H9 (cell line): Measurements from ENCODE around the gene RAB17. TPM values are rescaled to one million over a fixed set of nuclear protein-coding genes. Genes with fewer than 3 reads are reported as not detected.

ENCODE experiments used
- DNase-seq: peaks from one replicate; pipeline ENCODE4 v3.0.0-alpha.2; 2017
- H2AFZ ChIP-seq: one replicate; pipeline ENCODE4 v1.6.1; 2013; ENCODE audit warnings: mild to moderate bottlenecking, low read length, control low read depth, moderate library complexity
- H2AK5ac ChIP-seq: 2 replicates; pipeline ENCODE4 v1.6.1; 2013; ENCODE audit warnings: low read length, control low read depth, mixed read lengths; ENCODE audit not compliant: insufficient read length
- H2BK120ac ChIP-seq: one replicate; pipeline ENCODE4 v1.6.1; 2013; ENCODE audit warnings: low read depth, mild to moderate bottlenecking, low read length, control low read depth, inconsistent platforms; ENCODE audit not compliant: poor library complexity, severe bottlenecking
- H2BK12ac ChIP-seq: 2 replicates; pipeline ENCODE4 v1.6.1; 2013; ENCODE audit warnings: low read length, control low read depth, mixed read lengths, low read depth; ENCODE audit not compliant: insufficient read length
- H2BK15ac ChIP-seq: 2 replicates; pipeline ENCODE4 v1.6.1; 2013; ENCODE audit warnings: low read depth, low read length, control low read depth
- H2BK20ac ChIP-seq: one replicate; pipeline ENCODE4 v1.6.1; 2013; ENCODE audit warnings: low read depth, mild to moderate bottlenecking, low read length, control low read depth, inconsistent platforms; ENCODE audit not compliant: poor library complexity, severe bottlenecking
- H2BK5ac ChIP-seq: 2 replicates; pipeline ENCODE4 v1.6.1; 2013; ENCODE audit warnings: low read length, control low read depth, mixed read lengths; ENCODE audit not compliant: insufficient read length
- H3K14ac ChIP-seq: 2 replicates; pipeline ENCODE4 v1.6.1; 2013; ENCODE audit warnings: low read length, control low read depth; ENCODE audit not compliant: insufficient read depth
- H3K18ac ChIP-seq: 2 replicates; pipeline ENCODE4 v1.6.1; 2013; ENCODE audit warnings: low read depth, mild to moderate bottlenecking, mixed read lengths, low read length, control low read depth; ENCODE audit not compliant: insufficient read length
- H3K23ac ChIP-seq: 2 replicates; pipeline ENCODE4 v1.6.1; 2013; ENCODE audit warnings: low read length, control low read depth, mixed read lengths, low read depth; ENCODE audit not compliant: insufficient read length
- H3K23me2 ChIP-seq: 2 replicates; pipeline ENCODE4 v1.6.1; 2013; ENCODE audit warnings: low read depth, mild to moderate bottlenecking, mixed read lengths, low read length, control low read depth; ENCODE audit not compliant: insufficient read length, poor library complexity, severe bottlenecking
- H3K27ac ChIP-seq: 2 replicates; pipeline ENCODE4 v1.5.1; 2013; ENCODE audit warnings: low read length, control low read depth, mixed read lengths, low read depth; ENCODE audit not compliant: insufficient read length
- H3K27me3 ChIP-seq: 2 replicates; pipeline ENCODE4 v1.6.1; 2013; ENCODE audit warnings: low read length, control low read depth, inconsistent platforms; ENCODE audit not compliant: insufficient read depth
- H3K4ac ChIP-seq: 2 replicates; pipeline ENCODE4 v1.6.1; 2013; ENCODE audit warnings: low read depth, mild to moderate bottlenecking, control low read depth, inconsistent platforms, low read length, moderate library complexity
- H3K4me1 ChIP-seq: 2 replicates; pipeline ENCODE4 v1.6.1; 2013; ENCODE audit warnings: low read length, control low read depth, inconsistent platforms; ENCODE audit not compliant: insufficient read depth
- H3K4me2 ChIP-seq: 2 replicates; pipeline ENCODE4 v1.6.1; 2013; ENCODE audit warnings: low read length, control low read depth, mixed read lengths; ENCODE audit not compliant: insufficient read length, insufficient read depth
- H3K56ac ChIP-seq: 2 replicates; pipeline ENCODE4 v1.6.1; 2013; ENCODE audit warnings: low read depth, mild to moderate bottlenecking, mixed read lengths, low read length, control low read depth; ENCODE audit not compliant: insufficient read length
- H3K79me1 ChIP-seq: 2 replicates; pipeline ENCODE4 v1.6.1; 2013; ENCODE audit warnings: low read depth, mild to moderate bottlenecking, moderate library complexity, low read length, control low read depth, inconsistent platforms; ENCODE audit not compliant: insufficient read depth, poor library complexity, severe bottlenecking
- H3K79me2 ChIP-seq: 2 replicates; pipeline ENCODE4 v1.6.1; 2013; ENCODE audit warnings: low read length, control low read depth, inconsistent platforms; ENCODE audit not compliant: insufficient read depth
- H3K9ac ChIP-seq: 2 replicates; pipeline ENCODE4 v1.6.1; 2013; ENCODE audit warnings: low read length, control low read depth, mixed read lengths; ENCODE audit not compliant: insufficient read length; ENCODE audit errors: extremely low read depth
- H3K9me3 ChIP-seq: one replicate; pipeline ENCODE4 v1.6.1; 2013; ENCODE audit warnings: low read depth, low read length, inconsistent platforms; ENCODE audit not compliant: control insufficient read depth
- H3T11ph ChIP-seq: one replicate; pipeline ENCODE4 v1.6.1; 2013; ENCODE audit warnings: mild to moderate bottlenecking, low read length, control low read depth, inconsistent platforms
- H4K20me1 ChIP-seq: one replicate; pipeline ENCODE4 v1.6.1; 2013; ENCODE audit not compliant: control insufficient read depth, insufficient read length, insufficient read depth
- H4K5ac ChIP-seq: 2 replicates; pipeline ENCODE4 v1.6.1; 2013; ENCODE audit warnings: low read depth, mild to moderate bottlenecking, mixed read lengths, low read length, control low read depth; ENCODE audit not compliant: insufficient read length
- H4K8ac ChIP-seq: replicated peaks from 2 replicates; pipeline ENCODE4 v1.6.1; 2013; ENCODE audit warnings: low read length, control low read depth, mixed read lengths, low read depth; ENCODE audit not compliant: insufficient read length
- H4K91ac ChIP-seq: 2 replicates; pipeline ENCODE4 v1.6.1; 2013; ENCODE audit warnings: low read depth, mild to moderate bottlenecking, moderate library complexity, mixed read lengths, low read length, control low read depth; ENCODE audit not compliant: insufficient read length
- H3K27ac Mint-ChIP-seq, 3 experiments: 2 replicates in 2 of 3; 3 replicates in 1 of 3; pipeline ENCODE4 v1.8.0; 2020 to 2021; ENCODE audit warnings: mixed read lengths in 3 of 3, mild to moderate bottlenecking in 1 of 3, moderate library complexity in 1 of 3
- H3K27me3 Mint-ChIP-seq: 2 replicates; pipeline ENCODE4 v1.8.0; 2021; ENCODE audit warnings: low read depth, mild to moderate bottlenecking, moderate library complexity, mixed read lengths
- H3K36me3 Mint-ChIP-seq, 3 experiments: 2 replicates in 2 of 3; 3 replicates in 1 of 3; pipeline ENCODE4 v1.8.0; 2020 to 2021; ENCODE audit warnings: low read depth in 3 of 3, mixed read lengths in 3 of 3; ENCODE audit not compliant: insufficient read depth in 1 of 3
- H3K4me1 Mint-ChIP-seq, 2 experiments: 2 replicates each; pipeline ENCODE4 v1.8.0; 2020; ENCODE audit warnings: mixed read lengths in 2 of 2
- H3K4me3 Mint-ChIP-seq, 2 experiments: 2 replicates in 1 of 2; 3 replicates in 1 of 2; pipeline ENCODE4 v1.8.0; 2020 to 2021; ENCODE audit warnings: mild to moderate bottlenecking in 2 of 2, mixed read lengths in 2 of 2, moderate library complexity in 1 of 2
- H3K9me3 Mint-ChIP-seq, 2 experiments: 2 replicates in 1 of 2; 3 replicates in 1 of 2; pipeline ENCODE4 v1.8.0; 2020; ENCODE audit warnings: mild to moderate bottlenecking in 2 of 2, mixed read lengths in 2 of 2, moderate library complexity in 1 of 2
- WGBS: extraction: QIAGEN DNeasy Blood & Tissue Kit; methylation state at CpG from one replicate; pipeline ENCODE4 v1.1.7; 2013; ENCODE audit warnings: missing lambda C conversion rate, low lambda C conversion rate, mixed read lengths; ENCODE audit not compliant: insufficient read length; ENCODE audit errors: extremely low coverage; 5-methylcytosine and 5-hydroxymethylcytosine counted together
- total RNA-seq: library from RNA; stranded (reverse); gene quantifications from 2 replicates; pipeline ENCODE4 v1.2.1, GENCODE V29; 2021
- TF ChIP-seq, protein P1 (sequence below): fragments of 200-600 bp; sonication (generic); conservative IDR thresholded peaks from 3 replicates; pipeline ENCODE4 v1.8.0; 2021; ENCODE audit warnings: antibody characterized with exemption, mild to moderate bottlenecking

Gene RAB17
- total RNA-seq, 1 experiment from 2014 or later = 31.9 TPM

DNA sequence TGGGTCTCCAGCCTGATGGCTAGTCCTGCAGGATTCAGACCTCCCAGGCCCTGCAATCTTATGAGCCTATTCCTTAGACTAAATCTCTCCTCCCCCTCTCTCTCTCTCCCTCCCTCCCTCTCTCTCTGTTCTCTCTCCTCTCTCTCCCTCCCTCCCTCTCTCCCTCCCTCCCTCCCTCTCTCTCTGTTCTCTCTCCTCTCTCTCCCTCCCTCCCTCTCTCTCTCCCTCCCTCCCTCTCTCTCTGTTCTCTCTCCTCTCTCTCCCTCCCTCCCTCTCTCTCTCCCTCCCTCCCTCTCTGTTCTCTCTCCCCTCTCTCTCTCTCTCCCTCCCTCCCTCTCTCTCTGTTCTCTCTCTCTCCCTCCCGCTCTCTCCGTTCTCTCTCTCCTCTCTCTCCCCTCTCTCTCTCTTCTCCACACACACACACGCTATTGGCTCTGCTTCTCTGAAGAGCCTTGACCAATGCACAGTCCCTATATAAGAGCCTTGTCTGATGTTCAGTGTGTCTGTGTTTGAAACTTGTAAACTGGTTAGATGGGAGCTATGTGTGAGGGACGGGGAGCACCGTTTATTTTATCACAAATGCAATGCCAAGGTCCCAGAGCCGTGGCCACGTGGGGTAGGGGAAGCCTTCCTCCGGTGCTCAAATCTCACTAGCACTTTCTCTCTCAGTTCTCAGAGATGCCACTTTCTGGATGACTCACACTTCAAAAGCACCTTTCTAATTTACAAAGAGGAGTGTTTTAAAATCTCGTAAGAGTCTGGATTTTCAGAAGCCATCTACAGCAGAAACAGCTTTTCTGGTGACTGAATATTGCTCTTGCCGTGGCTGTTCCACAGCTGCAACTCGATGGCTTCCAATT, 33.5 kb downstream of the RAB17 start:
- no peaks in the 10 kb centered on the region for H4K20me1 ChIP-seq
- H2BK20ac ChIP-seq = no peak overlapping the region
- Mint-ChIP-seq H3K4me3 (no peak overlapping the region), H3K27ac (no peak overlapping the region), H3K36me3 (peaks cover 6 to 20% (median 8%) of the 10 kb centered on the region in 3 experiments; a peak in 4 of 7 replicates), H3K9me3 (peaks cover 10 to 25% of the 10 kb centered on the region in 2 experiments; a peak in 4 of 5 replicates), H3K4me1 (no peaks in the 10 kb centered on the region), H3K27me3 (peaks cover 11% of the 10 kb centered on the region)
- H4K8ac ChIP-seq = no peak overlapping the region
- no peak overlapping the region for H3K56ac ChIP-seq
- H3K9ac ChIP-seq = no peak overlapping the region
- H3T11ph ChIP-seq = no peak overlapping the region
- no peaks in the 10 kb centered on the region for H3K4me1 ChIP-seq
- no peak overlapping the region for H3K4ac ChIP-seq
- no peaks in the 10 kb centered on the region for H3K79me2 ChIP-seq
- no peak overlapping the region for H2BK12ac ChIP-seq
- H3K23ac ChIP-seq = no peak overlapping the region
- no peak overlapping the region for H3K4me2 ChIP-seq
- peaks cover 4% of the 10 kb centered on the region for H3K9me3 ChIP-seq
- TF ChIP-seq, protein P1, sequence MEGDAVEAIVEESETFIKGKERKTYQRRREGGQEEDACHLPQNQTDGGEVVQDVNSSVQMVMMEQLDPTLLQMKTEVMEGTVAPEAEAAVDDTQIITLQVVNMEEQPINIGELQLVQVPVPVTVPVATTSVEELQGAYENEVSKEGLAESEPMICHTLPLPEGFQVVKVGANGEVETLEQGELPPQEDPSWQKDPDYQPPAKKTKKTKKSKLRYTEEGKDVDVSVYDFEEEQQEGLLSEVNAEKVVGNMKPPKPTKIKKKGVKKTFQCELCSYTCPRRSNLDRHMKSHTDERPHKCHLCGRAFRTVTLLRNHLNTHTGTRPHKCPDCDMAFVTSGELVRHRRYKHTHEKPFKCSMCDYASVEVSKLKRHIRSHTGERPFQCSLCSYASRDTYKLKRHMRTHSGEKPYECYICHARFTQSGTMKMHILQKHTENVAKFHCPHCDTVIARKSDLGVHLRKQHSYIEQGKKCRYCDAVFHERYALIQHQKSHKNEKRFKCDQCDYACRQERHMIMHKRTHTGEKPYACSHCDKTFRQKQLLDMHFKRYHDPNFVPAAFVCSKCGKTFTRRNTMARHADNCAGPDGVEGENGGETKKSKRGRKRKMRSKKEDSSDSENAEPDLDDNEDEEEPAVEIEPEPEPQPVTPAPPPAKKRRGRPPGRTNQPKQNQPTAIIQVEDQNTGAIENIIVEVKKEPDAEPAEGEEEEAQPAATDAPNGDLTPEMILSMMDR = no peak
- H3K14ac ChIP-seq = no peak overlapping the region
- H3K27me3 ChIP-seq = no peaks in the 10 kb centered on the region
- H2BK5ac ChIP-seq = no peak overlapping the region
- H3K18ac ChIP-seq = no peak overlapping the region
- DNase-seq = no peak
- H3K23me2 ChIP-seq = no peaks in the 10 kb centered on the region
- no peak overlapping the region for H4K91ac ChIP-seq
- no peak overlapping the region for H2AK5ac ChIP-seq
- H3K79me1 ChIP-seq = no peaks in the 10 kb centered on the region
- no CpG with 5 or more reads among the region's 11 CpGs for WGBS
- no peak overlapping the region for H2AFZ ChIP-seq
- H4K5ac ChIP-seq = no peak overlapping the region
- H3K27ac ChIP-seq = no peak overlapping the region
- no peak overlapping the region for H2BK15ac ChIP-seq
- no peak overlapping the region for H2BK120ac ChIP-seq
